DMS53 (cell line): Measurements from ENCODE around the gene SPECC1L.
"Not testable (repeated sequence)": the region's sequence is repeated elsewhere in the genome, so short reads cannot be mapped to it uniquely, and the experiment has no call there.

Experiments used
- DNase-seq: peaks from one replicate; lab custom pipeline; 2025; lab: John Stamatoyannopoulos, UW

SPECC1L gene, protein sequence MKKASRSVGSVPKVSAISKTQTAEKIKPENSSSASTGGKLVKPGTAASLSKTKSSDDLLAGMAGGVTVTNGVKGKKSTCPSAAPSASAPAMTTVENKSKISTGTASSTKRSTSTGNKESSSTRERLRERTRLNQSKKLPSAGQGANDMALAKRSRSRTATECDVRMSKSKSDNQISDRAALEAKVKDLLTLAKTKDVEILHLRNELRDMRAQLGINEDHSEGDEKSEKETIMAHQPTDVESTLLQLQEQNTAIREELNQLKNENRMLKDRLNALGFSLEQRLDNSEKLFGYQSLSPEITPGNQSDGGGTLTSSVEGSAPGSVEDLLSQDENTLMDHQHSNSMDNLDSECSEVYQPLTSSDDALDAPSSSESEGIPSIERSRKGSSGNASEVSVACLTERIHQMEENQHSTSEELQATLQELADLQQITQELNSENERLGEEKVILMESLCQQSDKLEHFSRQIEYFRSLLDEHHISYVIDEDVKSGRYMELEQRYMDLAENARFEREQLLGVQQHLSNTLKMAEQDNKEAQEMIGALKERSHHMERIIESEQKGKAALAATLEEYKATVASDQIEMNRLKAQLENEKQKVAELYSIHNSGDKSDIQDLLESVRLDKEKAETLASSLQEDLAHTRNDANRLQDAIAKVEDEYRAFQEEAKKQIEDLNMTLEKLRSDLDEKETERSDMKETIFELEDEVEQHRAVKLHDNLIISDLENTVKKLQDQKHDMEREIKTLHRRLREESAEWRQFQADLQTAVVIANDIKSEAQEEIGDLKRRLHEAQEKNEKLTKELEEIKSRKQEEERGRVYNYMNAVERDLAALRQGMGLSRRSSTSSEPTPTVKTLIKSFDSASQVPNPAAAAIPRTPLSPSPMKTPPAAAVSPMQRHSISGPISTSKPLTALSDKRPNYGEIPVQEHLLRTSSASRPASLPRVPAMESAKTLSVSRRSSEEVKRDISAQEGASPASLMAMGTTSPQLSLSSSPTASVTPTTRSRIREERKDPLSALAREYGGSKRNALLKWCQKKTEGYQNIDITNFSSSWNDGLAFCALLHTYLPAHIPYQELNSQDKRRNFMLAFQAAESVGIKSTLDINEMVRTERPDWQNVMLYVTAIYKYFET

DNA sequence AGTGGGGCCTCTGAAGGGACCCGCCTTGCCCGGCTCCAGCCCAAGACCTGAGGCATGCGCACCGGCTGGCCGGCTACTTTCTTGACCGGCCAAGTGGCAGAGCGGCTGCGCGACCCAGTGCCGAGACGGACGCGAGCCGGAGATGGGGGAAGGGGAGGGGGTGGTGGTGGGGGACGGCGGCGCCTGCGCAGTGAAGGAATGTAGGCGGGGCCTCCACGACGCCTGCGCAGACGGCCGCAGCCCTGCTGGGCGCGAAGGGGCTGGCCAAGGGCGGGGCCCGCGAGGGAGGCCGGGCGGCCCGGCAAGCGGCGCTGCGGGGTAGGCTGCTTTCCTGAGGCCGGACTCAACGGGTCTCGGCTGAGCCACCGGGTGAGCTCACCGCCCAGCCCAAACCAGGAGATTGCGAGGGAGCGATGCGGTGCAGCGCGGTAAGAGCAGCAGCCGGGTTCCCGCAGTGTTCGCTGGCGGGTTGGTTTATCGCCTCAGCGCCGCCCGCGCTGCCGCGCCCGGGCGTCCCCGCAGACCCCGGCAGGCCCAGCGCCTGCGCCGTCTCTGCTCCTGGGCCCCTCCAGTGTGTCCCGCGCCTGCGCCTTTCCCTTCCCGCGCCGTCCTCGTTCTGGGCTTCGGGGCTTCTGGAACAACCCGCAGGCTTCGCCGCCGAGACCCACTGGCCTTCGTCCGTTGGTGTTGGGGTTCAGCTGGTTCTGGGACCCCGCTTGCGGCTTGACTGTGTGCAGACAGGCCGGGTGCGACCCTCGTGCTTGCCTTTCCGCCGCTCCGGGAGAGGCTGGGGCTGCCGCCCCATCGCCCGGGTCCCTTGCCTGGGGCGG, at the start of gene SPECC1L:
Gene SPECC1L, plus strand, starts transcription at position 276 of the 830 bp plus-strand sequence. CDS start 31,401 bp downstream, outside the sequence.
- DNase-seq, result peak; percentile 85

DNA sequence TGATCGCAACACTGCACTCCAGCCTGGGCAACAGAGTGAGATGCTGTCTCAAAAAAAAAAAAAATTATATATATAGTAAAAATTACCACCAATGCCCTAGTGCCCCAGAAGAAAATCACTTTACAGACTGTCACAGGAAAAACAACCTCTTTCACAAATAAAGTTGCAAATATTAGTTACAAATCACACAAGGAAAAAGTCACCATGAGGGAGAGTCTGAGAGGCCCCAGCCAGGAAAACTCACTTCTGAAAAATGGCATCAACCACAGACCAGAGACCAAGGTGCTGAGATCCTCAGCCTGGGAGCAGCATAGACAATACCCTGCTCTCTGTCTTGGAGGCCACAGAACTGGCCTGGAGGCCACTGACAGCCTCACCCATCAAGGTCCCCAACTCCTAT, 46.2 kb upstream of the SPECC1L start:
- no peak for DNase-seq

DNA sequence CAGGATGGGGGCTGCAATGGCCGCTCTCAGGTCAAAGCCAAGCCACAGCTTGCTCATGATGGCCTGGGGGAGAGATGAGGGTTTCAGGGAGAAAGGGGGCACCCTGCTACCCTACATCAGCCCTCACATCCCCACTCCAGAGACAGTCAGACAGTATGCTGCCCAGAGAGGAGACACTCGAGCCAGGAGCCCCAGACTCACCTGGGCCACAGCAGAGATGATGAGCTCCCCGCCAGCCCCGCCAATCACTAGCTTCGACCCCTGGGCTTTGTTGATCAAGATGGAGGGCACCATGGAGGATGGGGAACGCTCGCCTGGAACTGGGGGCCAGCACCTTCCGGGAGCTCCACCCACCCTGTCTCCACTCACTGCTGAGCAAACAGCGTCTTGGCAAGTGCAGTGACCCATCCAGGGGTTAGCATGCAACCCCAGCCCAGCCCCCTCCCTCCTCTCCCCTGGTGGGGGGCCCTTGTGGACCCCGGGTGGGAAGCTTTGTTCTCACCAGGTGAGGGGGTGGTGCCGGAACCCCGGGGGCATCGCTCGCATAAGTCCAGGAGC, 45.5 kb upstream of the SPECC1L start:
- no peak for DNase-seq

DNA sequence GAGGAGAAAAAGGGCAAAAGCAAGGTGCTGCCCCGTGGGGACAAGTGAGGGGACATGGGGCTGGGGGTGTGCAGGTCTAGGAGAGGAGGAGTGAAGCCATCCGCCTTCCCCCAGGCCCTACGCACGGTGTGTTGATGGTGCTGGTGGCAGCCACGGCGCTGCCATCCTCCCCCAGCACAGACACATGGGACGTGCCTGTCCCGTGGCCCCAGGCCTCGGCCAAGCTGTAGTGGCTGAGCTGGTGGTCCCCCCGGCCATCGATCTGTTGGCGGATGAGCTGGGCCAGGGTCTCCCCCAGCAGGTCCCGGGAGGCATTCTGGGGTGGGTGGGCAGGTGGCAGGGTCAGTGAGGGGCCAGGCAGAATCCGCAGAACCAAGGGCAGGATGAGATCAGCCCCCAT, 44.7 kb upstream of the SPECC1L start:
- no peak for DNase-seq

DNA sequence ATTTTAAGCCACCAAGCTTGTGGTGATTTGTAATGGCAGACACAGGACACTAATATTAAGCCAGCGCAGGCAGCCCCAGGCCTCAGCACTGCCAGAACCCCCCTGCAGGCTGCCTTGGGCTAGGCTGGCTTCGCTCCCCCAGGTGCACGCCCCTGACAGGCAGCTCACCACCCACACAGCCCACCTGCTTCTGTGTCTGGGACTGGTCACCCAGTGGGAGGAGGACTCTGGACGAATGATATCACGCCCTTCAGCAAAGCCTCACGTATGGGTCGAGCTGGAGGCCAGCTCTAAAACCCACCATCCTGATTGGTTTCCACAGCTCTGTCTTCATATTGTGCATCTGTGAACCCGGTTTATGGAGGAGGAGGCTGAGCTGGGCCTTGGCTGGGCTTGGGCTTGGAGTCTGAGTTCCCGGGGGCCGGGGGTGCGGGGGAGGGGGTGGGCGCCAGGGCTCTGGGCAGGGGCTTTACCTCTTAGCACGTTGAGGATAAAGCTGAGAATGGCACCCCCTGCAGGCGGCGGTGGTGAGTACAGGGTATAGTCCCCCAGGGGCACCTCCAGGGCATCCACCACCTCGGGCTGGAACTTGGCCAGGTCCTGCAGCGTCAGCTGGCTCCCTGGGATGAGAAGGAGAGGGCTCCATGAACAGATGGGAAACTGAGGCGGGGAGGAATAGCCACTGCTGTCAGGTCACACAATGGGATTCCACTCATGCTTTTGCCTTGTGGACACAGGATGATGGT, 39.5 kb upstream of the SPECC1L start:
- peak; percentile 27 for DNase-seq

DNA sequence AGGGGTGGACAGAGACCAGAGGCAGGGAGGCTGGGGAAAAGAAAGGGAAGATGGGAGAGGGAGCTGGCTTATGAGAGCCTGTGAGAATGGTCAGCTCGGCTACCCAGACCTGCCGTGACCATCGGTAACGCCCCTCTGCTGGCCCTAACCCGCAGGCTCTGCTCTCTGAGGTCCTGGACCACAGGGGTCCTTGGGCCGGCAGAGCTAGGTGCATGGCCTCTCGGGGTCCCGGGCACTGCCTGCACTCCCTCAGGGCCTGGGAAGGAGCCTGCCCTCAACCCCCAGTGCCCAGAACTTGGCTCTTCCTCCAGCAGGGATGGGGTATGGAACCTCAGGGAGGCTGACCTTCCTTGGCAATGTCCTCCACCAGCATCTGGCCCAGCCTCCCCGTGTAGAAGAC, 38.9 kb upstream of the SPECC1L start:
- no peak for DNase-seq

DNA sequence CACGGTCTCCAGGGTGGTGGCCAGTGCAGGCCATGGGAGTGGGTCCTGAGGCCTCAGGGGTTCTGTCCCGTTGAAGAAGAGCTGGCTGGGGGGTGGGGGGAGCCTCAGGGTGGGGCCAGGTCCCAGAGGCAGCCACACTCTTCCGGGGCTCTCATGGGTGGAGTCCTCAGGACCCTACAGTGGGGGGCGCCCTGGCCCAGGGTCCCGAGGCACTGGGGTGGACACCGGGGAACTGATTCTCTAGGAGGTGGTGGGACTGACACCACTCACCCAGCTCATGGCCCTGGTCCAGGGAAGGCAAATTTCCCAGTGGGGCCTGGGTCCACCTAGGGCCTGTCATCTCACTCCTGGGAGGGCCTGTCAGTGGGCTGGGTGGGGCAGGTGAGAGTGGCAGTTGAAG, 38.5 kb upstream of the SPECC1L start:
- no peak for DNase-seq

DNA sequence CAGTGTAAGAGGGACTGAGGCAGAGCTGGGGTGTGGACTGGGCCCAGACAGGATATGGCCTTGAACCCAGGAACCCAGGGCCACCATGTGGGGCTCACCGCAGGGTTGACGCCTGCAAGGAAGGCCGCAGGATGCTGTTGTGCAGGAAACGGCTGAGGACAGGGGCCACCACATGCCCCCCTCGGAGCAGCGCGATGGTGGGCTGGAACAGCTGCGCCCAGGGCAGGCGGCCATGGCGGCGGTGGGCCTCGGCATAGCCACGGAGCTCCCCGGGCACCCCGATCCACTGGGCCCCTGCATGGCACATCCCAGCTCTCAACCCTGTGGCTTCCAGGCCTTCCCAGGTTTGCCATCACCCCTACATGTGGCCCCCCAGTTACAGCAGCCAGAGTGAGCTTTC, 37.9 kb upstream of the SPECC1L start:
- DNase-seq, result no peak

DNA sequence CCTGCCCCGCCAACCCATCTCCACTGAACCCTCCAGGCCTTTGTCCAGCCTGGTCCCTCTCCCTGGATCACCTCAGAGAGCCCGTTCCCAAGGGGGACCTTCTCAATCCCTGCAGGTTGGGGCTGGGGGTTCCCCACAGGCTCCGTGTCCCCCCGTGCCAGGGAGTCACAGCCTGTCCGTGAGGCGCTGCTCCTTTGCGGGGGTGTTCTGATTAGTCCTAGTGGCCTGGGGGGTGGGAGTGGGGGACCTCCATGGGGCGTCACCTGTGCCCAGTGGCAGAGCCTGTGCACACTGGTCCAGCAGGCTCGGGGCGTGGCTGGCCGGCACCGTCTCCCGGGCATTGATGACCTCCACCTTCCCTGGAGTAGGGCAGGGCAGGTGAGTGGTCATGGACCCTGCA, 37.4 kb upstream of the SPECC1L start:
- no peak for DNase-seq

DNA sequence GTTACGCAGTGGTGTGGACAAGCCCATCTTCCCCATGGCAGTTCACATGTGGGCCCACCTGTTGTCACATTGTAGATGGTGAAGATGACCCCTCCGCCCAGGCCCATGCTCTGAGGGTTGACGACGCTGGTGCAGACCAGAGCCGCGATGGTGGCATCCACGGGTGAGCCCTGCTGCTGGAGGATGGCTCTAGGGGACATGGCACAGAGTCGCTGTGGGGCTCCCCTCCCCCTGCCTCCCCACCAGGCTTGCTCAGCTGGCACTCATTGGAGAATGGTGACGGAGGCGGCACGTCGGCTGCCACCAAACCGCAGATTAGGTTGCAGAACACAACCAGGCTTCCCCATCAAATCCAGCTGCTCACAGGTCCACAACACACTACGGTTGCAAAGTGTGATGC, 36.8 kb upstream of the SPECC1L start:
- no peak for DNase-seq

DNA sequence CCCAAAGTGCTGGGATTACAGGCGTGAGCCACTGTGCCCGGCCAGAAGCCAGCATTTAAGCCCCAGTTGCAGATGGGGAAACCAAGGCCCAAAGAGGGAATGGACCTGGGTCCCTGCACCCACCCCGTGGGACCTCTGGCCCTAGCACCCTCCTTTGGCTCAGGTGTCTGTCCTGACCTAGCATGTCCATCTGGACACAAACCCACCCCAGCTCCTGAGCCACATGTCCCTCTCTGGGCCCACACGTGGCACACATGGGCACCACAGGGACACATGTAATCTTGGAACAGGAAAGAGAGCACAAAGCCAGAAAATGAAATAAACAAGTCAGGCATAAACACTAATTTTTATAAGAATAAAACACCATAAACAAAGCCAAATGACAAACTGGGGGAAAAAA, 35.3 kb upstream of the SPECC1L start:
- no peak for DNase-seq

DNA sequence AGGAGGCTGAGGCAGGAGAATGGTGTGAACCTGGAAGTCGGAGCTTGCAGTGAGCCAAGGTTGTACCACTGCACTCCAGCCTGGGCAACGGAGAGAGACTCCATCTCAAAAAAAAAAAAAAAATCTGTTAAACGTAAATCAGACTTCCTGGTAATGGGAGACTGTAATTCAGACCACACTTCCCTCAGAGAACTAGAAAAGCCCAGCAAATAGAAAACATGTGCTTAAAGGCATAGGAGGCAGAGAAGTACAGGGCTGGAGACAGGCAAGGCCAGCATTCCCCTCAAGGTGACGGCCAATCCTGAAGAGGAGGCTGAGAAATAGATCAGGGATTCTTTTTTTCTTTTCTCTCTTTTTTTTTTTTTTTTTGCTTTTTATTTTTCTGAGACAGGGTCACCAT, 34.0 kb upstream of the SPECC1L start:
- DNase-seq, result no peak

DNA sequence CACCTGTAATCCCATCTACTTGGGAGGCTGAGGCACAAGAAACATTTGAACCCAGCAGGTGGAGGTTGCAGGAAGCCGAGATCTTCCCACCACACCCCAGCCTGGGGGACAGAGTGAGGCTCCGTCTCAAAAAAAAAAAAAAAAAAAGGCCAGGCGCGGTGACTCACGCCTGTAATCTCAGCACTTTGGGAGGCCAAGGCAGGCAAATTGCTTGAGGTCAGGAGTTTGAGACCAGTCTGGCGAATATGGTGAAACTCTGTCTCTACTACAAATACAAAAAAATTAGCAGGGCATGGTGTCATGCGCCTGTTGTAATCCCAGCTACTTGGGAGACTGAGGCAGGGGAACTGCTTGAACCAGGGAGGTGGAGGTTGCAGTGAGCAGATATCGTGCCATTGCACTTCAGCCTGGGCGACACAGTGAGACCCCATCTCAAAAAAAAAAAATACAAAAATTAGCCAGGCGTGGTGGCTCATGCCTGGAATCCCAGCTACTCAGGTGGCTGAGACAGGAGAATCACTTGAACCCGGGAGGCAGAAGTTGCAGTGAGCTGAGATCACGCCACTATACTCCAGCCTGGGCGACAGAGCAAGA, 32.4 kb upstream of the SPECC1L start:
- DNase-seq, result not testable (repeated sequence)

DNA sequence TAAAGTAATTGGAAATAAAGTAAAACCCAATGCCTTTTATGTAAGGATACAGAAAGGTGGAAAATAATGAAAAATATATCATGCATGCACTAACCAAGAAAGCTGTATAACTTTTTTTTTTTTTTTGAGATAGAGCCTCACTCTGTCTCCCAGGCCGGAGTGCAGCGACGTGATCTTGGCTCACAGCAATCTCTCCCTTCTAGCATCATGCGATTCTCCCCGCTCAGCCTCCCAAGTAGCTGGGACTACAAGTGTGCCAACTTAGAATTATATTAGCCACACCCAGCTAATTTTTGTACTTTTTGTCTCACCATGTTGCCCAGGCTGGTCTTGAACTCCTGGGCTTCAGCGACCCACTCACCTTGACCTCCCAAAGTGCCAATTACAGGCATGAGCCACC, 30.2 kb upstream of the SPECC1L start:
- no peak for DNase-seq

DNA sequence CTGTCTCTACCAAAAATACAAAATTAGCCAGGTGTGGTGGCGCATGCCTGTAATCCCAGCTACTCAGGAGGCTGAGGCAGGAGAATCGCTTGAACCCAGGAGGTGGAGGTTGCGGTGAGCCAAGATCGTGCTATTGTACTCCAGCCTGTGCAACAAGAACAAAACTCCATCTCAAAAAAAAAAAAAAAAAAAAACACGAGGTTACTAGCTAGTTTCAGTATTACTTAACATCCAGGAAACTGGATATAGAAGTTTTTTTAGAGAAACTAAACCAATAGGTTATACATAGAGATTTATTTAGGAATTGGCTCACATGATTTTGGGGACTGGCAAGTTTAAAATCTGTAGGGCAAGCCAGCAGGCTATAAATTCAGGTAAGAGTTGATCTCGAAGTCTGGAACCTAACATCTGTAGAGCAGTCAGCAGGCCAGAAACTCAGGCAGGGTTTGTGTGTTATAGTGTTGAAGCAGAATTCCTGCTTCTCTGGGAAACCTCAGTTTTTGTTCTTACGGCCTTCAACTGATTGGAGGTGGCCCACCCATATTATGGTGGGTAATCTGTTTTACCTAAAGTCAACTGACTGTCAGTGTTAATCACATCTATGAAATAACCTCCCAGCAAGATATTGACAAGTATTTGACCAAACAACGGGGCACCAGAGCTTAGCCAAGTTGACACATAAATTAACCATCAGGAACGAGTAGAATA, 29.5 kb upstream of the SPECC1L start:
- not testable (repeated sequence) for DNase-seq

DNA sequence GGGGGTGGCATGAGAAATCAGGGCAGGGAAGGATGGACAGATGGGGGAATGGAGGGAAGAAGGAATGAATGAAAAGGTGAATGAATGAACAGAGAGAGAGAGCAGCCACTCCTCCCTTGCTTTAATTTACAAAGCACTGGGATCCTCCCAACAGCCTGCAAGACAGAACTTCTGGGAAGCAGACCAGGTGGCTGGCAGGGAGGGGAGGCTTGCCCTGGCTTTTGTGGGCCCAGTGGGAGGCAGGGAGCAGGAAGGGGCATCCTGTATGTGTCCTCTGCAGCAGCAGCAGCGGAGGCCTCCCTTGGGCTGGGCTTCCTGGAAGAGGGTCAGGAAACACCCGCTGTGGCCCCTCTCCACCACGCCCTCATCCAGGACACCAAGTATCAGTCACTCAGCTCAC, 27.2 kb upstream of the SPECC1L start:
- not testable (repeated sequence) for DNase-seq

DNA sequence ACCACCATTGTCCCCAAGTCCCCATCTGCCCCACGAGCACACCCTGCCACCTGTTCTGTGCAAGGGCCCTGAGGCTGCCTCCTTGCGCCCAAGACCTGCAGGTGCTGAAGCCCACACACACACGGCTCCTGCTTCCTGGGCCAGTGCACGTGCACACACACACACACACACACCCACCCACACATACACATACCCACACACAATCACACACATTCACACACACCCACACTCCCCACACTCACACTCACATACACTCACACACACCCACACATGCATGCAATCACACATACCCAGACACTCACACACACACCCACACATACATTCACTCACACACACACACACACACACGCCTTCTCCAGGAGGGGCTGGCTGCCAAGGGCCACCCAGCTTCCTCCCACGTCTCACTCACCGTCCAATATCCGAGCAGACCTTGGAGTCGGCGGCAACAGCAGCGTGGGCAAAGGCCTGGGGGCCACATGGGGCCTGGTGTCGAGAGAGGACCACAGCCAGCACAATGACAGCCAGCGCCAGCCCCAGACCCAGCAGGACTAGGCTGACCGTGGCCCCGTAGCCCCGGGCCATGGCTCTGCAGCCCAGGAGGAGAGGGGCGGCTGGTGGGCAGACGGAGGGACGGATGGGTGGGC, 26.4 kb upstream of the SPECC1L start:
- DNase-seq, result no peak

DNA sequence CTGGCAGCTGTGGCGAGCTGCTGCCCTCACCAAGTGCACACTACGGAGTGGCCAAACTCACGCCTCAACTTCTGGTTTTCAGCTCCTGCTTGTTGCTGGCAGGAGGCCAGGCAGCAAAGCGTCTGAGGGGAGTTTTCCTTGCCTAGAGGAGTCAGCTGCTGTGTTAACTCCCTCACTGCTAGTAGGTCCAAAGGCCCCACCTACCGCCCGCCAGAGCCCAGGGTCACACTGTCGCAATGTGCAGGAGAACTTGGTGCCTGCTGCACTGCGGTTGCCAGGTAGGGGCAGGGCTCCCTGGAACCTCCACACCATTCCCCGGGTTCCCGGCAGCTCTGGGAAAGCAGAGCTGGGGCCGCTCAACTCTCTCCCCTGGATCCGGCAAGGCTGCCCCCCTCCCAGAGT, 25.6 kb upstream of the SPECC1L start, which contains the start of gene GGT5:
Gene GGT5, minus strand, starts transcription at position 53 of the 402 bp plus-strand sequence. CDS start 357 bp downstream, outside the sequence.
- DNase-seq, result not testable (repeated sequence)
